Germinal center (tissue), 1 donor: ENCODE measurements around the gene KRT24.
"Not testable (repeated sequence)": the region's sequence is repeated elsewhere in the genome, so short reads cannot be mapped to it uniquely, and the experiment has no call there.

Source experiments
- DNase-seq: peaks from one replicate; pipeline ENCODE4 v3.0.0; 2012; ENCODE audit warnings: mixed read lengths, low spot score

Gene KRT24

GRCh38 chr17:40703652-40704051, at the start of gene KRT24:
Gene KRT24, minus strand, starts transcription at chr17:40703752. Its CDS starts 59 bp downstream, at chr17:40703693.
- no peak for DNase-seq

- DNase-seq = no peak
Observed at GRCh38 chr17:40751065-40751464, 47.5 kb upstream of the KRT24 start.

GRCh38 chr17:40750391-40750790, 46.8 kb upstream of the KRT24 start:
- DNase-seq = no peak

GRCh38 chr17:40748666-40749065, 45.1 kb upstream of the KRT24 start:
- DNase-seq = not testable (repeated sequence)

- DNase-seq = no peak
Observed at GRCh38 chr17:40738553-40738952, 35.0 kb upstream of the KRT24 start.

GRCh38 chr17:40735016-40735415, 31.5 kb upstream of the KRT24 start:
- DNase-seq = no peak

GRCh38 chr17:40734018-40734417, 30.5 kb upstream of the KRT24 start:
- DNase-seq = no peak

- DNase-seq = no peak
Observed at GRCh38 chr17:40730970-40731369, 27.4 kb upstream of the KRT24 start.

- DNase-seq = no peak
Observed at GRCh38 chr17:40727447-40728231, 24.1 kb upstream of the KRT24 start.

- no peak for DNase-seq
Observed at GRCh38 chr17:40726919-40727318, 23.4 kb upstream of the KRT24 start.

- no peak for DNase-seq
Observed at GRCh38 chr17:40724656-40725055, 21.1 kb upstream of the KRT24 start.

- no peak for DNase-seq
Observed at GRCh38 chr17:40722241-40722640, 18.7 kb upstream of the KRT24 start.

- DNase-seq = no peak
Observed at GRCh38 chr17:40720899-40721298, 17.3 kb upstream of the KRT24 start.

- no peak for DNase-seq
Observed at GRCh38 chr17:40718930-40719329, 15.4 kb upstream of the KRT24 start.

- DNase-seq = no peak
Observed at GRCh38 chr17:40717776-40718175, 14.2 kb upstream of the KRT24 start.

GRCh38 chr17:40714473-40714872, 10.9 kb upstream of the KRT24 start:
- no peak for DNase-seq

GRCh38 chr17:40707745-40708144, 4.2 kb upstream of the KRT24 start:
- DNase-seq = no peak

- DNase-seq = no peak
Observed at GRCh38 chr17:40705584-40705983, 2.0 kb upstream of the KRT24 start.

- no peak for DNase-seq
Observed at GRCh38 chr17:40702271-40702670, 1.3 kb downstream of the KRT24 start.

- no peak for DNase-seq
Observed at GRCh38 chr17:40699853-40700252, 3.7 kb downstream of the KRT24 start.

- DNase-seq = no peak
Observed at GRCh38 chr17:40699371-40699770, 4.2 kb downstream of the KRT24 start.

GRCh38 chr17:40697297-40697696, 6.3 kb downstream of the KRT24 start:
- no peak for DNase-seq

- no peak for DNase-seq
Observed at GRCh38 chr17:40696651-40697072, 6.9 kb downstream of the KRT24 start.

GRCh38 chr17:40695874-40696472, 7.6 kb downstream of the KRT24 start:
- DNase-seq = no peak
